Bronchial epithelial cell (primary cell): ENCODE results near the gene C10orf90. TPM values are rescaled to one million over a fixed set of nuclear protein-coding genes. Genes with fewer than 3 reads are reported as not detected.
A peak's percentile ranks its signal among the peaks of the same experiment; 100 is the strongest.

Experiments used
- DNase-seq: peaks from one replicate; pipeline ENCODE4 v3.0.0-alpha.2; 2010; ENCODE audit warnings: low read depth
- FAIRE-seq: peaks from 2 replicates; lab custom pipeline; 2011; peaks lifted over from hg19 to GRCh38; lab: Jason Lieb, UNC
- H3K27me3 ChIP-seq: 2 replicates; pipeline ENCODE4 v1.5.1; 2011; ENCODE audit warnings: low read length; ENCODE audit not compliant: control insufficient read depth, insufficient read depth
- H3K36me3 ChIP-seq: 2 replicates; pipeline ENCODE4 v1.5.1; 2011; ENCODE audit warnings: low read length; ENCODE audit not compliant: control insufficient read depth, insufficient read depth
- H3K4me3 ChIP-seq: 2 replicates; pipeline ENCODE4 v1.5.1; 2011; ENCODE audit warnings: mild to moderate bottlenecking, low read depth, low read length, control low read depth
- total RNA-seq: library from RNA; depleted of rRNA; stranded (reverse); fragments of >200 nt; gene quantifications from 2 replicates; pipeline ENCODE4 v1.2.1, GENCODE V29; 2014
- TF ChIP-seq, protein P1 (sequence below): IDR thresholded peaks from 2 replicates; pipeline ENCODE4 v1.5.1; 2011; ENCODE audit warnings: mild to moderate bottlenecking, moderate library complexity, low read length, control low read depth, inconsistent platforms; ENCODE audit not compliant: insufficient read depth, severe bottlenecking

C10orf90 gene
- total RNA-seq, 1 donor from 2014 or later: not detected

DNA sequence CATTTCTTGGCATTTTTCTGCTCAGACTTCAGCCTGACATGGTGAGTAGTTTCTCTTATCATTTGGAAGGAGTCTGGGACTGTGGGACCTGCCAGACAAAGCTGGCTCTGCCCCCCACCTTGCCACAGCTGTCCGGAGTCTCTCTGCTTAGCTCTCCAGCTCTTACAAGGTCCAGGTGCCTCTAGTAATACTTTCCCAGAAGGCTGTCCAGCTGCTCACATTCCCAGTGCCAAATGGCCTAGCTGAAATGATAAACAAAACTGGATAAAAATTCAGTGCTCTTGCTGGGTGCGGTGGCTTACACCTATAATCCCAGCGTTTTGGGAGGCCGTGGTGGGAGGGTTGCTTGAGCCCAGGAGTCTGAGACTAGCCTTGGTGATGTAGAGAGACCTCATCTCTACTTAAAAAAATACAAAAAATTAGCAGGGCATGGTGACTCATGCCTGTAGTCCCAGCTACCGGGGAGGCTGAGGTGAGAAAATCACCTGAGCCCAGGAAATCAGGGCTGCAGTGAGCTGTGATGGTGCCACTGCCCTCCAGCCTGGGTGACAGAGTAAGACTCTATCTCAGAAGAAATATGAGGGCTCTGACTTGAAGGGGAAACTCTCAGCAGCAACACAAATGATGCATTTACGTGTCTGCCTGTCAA is 86.8 kb downstream of the C10orf90 start:
- TF ChIP-seq, protein P1, sequence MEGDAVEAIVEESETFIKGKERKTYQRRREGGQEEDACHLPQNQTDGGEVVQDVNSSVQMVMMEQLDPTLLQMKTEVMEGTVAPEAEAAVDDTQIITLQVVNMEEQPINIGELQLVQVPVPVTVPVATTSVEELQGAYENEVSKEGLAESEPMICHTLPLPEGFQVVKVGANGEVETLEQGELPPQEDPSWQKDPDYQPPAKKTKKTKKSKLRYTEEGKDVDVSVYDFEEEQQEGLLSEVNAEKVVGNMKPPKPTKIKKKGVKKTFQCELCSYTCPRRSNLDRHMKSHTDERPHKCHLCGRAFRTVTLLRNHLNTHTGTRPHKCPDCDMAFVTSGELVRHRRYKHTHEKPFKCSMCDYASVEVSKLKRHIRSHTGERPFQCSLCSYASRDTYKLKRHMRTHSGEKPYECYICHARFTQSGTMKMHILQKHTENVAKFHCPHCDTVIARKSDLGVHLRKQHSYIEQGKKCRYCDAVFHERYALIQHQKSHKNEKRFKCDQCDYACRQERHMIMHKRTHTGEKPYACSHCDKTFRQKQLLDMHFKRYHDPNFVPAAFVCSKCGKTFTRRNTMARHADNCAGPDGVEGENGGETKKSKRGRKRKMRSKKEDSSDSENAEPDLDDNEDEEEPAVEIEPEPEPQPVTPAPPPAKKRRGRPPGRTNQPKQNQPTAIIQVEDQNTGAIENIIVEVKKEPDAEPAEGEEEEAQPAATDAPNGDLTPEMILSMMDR: no peak
- DNase-seq (no peak), FAIRE-seq (no peak)
- Histone ChIP-seq H3K36me3 (no peaks in the 10 kb centered on the region), H3K4me3 (no peak overlapping the region), H3K27me3 (no peaks in the 10 kb centered on the region)

DNA sequence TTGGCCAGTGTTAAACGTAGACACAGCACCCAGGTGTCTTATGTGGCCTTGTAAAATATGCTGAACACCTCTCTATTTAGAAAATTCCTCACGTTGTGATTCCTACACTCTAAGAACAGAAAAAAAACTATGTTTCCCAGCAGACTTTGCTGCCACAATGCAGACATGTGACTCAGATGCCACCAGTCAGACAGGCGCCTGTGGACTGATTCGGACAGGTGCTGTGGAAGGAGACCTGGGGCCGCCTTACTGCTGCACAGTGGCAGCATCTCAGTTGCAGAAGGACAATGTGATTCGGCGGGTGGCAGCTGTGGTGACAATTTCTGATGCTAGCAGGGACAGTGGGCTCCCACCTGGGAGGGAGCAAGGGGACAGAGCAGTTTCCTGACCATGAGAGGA is 88.8 kb downstream of the C10orf90 start:
- no peaks in the 10 kb centered on the region for H3K36me3 ChIP-seq
- FAIRE-seq: no peak
- TF ChIP-seq, protein P1: no peak
- DNase-seq: no peak
- H3K4me3 ChIP-seq: no peak overlapping the region
- no peaks in the 10 kb centered on the region for H3K27me3 ChIP-seq

DNA sequence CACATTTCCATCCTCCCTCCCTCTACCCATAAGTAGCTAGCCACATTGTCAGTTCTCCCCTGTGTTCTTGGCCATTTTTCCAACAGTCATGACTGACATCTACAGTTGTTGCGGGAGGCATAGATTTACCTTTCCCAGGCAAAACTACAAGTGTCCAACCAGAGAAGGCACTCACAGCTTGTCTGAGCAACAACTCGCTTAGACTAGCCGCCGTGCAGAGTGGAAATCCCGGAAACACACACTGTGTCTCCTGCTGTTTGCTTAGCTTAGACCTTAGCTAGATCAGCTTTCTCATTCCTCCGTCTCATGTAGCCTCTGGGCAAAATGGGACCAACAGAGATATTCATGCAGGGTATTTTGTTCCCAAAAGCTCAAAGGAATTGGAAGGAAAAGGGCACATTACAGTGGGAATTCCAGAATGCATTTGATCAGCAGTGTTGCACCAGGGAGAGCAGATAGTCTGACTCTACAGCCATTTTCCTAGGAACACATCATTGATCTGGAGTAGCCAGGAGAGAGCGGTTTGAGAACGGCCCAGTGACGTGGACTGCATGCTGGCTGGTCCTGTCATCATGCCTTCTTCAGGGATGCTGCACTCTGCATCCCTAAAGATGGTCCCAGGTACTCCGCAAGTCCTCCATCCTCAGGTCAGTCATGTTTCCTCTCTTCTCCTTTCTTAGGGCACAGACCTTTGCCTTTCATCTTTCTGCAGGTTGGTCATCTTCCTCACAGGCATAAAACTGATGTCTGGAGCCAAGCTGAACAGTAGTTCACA is 89.4 kb downstream of the C10orf90 start:
- TF ChIP-seq, protein P1: no peak
- no peaks in the 10 kb centered on the region for H3K27me3 ChIP-seq
- H3K4me3 ChIP-seq: no peak overlapping the region
- peak; percentile 64 for FAIRE-seq
- no peak for DNase-seq
- H3K36me3 ChIP-seq: no peaks in the 10 kb centered on the region

DNA sequence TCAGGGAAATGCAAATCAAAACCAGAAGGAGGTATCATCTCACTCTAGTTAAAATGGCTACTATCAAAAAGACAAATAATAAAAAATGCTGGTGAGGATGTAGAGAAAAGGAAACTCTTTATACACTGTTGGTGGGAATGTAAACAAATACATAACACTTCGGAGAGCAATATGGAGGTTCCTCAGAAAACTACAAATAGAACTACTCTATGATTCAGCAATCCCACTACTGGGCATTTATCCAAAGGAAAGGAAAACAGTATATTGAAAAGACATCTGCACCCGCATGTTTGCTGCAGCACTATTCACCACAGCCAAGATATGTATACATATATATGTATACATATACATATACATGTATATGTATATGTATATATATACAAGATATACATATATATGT is 94.2 kb downstream of the C10orf90 start:
- Histone ChIP-seq H3K36me3 (no peaks in the 10 kb centered on the region), H3K4me3 (no peak overlapping the region), H3K27me3 (no peaks in the 10 kb centered on the region)
- TF ChIP-seq, protein P1: no peak
- DNase-seq (peak; percentile 23), FAIRE-seq (no peak)

DNA sequence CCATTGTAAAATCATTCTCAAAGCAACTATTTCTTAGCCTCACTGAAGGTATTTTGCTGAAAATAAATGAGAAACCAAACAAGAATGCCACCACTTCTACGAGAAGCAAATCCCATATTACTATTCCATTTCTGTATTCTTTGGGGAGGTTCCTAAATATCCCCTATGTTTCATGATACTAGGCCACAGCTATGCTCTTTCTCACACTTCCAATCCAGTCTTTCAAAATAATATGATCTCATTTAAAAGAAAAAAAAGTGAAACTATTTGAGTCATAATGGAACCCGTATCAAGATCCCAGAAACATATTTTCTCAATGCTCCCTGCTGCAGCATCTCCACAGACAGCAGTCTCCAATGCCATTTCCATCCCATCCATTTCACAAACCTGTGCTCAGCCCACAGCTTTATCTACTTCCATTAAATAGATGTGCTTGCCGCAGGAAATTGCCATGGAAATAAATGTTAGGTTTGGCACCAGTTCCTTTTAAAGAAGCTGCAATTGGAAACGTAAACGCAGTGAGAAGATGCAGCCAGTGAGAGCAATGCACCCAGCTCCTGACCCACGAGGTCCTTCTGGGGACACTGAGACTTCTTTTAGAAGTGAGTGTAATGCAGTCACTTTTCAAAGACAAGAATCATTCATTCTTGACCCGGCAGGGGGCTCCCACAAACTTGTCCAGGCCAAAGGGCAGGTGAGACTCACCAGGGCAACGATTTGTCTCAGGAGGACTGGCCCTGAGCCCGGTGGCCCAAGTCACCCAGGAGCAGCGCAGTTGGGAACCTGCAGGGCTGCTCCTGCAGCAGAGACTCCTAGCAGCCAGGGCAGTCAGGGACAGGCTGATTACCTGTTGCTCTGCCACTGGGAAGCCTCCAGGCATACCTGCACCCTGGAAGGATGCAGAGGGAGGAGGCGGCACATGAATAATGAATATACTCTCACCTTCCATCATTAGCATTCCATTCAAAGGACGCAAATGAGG is 99.6 kb downstream of the C10orf90 start:
- FAIRE-seq (no peak), DNase-seq (no peak)
- Histone ChIP-seq H3K36me3 (no peaks in the 10 kb centered on the region), H3K4me3 (no peak overlapping the region), H3K27me3 (no peaks in the 10 kb centered on the region)
- TF ChIP-seq, protein P1: no peak
